ENCODE results near the gene PDK1.

PDK1 gene

DNA sequence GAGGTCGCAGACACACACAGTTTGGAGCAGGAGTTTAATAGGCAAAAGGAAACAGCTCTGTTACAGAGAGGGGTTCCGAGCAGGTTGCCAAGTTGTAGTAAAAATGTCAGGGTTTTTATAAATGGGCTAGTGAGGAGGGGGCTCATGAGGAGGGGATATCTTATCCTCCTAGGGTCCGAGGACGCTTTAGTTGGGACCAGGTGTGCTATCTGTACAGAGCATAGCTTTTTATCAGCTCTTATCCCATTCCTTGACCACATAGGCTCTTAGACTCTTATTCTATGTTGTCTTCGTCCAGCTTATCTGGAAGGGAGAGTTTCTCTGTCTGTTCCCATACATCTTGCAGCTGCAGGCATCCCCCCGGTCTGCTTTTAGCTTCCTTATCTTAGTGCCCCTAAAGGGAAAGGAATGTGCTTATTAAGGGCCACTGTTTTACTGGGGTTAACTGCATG, 44.7 kb downstream of the PDK1 start:
- no peak for DNase-seq

DNA sequence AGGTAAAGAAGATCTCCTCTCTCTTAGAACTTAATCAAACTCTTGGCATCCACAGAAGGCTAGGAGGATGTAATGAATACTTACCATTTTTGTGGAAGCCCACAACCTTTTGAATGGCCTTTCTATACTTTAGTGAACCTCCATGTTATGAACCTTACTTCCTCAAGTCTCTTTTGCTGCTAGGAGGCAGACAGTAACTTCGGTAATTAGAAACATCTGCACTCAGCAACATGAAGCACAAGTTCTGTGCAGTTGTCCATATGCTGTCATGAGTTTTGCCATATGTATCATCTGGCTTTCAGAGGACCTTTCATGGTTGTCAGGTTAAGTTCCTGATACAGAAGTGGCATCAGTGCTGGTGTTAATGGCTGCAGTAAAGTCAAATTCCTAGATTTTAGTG, 50.4 kb downstream of the PDK1 start:
- DNase-seq = no peak

GRCh38 chr2:172607379-172607928, 51.6 kb downstream of the PDK1 start:
- no peak for DNase-seq

DNA sequence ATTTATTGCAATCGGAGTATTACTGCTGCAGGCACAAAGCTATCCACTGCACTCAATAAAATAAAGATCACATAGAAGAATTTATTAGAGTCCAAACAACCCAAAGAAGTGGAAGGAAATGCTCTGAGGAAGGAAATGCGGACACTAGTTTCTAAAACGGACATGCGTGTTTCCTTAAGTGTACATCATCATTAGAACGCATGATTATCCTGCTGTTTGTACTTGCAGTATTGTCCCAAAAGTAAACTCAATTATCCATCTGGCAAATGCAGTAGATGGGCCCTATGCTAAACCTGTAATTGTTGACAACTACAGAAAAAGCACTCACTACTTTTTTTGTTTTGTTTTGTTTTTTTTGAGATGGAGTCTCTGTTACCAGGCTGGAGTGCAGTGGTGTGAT, 53.6 kb downstream of the PDK1 start:
- DNase-seq = no peak

DNA sequence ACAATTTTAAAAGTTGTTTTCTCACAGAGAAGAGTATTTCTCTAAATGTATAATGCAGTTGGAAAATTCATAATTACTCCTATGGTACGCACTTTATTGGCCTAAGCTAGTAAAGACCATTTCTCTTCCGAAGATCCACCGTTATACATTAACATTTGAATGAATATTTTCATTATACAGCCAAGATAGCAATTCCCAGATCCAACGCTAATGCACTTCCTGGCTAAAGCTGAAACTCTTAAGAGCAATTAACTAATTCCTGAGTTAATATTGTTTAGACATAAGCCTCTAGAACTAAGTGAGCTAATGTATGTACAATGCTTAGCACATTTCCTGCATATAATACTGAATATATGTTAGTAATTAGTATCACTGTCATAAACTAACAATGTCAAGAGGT, 56.2 kb downstream of the PDK1 start:
- no peak for DNase-seq

- no peak for DNase-seq
These were observed 57.1 kb downstream of the PDK1 start for GRCh38 chr2:172613040-172613439.

- DNase-seq = no peak
These were observed 57.8 kb downstream of the PDK1 start for GRCh38 chr2:172613615-172614231.

- no peak for DNase-seq
These were observed 59.0 kb downstream of the PDK1 start for GRCh38 chr2:172614932-172615331.

DNA sequence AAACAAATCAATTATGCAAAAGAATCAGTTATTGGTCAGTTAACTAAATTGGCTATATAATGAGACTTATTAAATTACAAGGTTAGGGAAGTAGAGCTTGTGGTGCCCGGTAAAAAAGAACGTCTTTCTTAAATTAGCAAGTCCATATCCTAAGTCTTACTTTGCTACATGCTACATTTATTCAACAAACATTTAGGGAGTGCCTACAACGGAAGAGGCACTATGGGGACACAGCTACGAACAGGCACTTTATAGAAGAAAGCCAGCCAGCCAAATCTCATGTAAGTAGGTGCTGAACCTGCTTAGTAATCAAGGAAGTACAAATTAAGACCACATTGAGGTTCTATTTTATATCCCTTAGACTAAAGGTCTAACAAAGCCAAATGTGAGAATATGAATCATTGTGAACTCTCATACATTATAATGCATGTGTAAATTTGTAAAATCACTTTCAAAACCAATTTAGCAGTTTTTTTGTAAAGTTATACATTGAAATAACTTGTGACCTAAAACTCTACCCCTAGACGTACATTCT, 59.9 kb downstream of the PDK1 start:
- DNase-seq = no peak

GRCh38 chr2:172617115-172617514, 61.2 kb downstream of the PDK1 start:
- DNase-seq = no peak

DNA sequence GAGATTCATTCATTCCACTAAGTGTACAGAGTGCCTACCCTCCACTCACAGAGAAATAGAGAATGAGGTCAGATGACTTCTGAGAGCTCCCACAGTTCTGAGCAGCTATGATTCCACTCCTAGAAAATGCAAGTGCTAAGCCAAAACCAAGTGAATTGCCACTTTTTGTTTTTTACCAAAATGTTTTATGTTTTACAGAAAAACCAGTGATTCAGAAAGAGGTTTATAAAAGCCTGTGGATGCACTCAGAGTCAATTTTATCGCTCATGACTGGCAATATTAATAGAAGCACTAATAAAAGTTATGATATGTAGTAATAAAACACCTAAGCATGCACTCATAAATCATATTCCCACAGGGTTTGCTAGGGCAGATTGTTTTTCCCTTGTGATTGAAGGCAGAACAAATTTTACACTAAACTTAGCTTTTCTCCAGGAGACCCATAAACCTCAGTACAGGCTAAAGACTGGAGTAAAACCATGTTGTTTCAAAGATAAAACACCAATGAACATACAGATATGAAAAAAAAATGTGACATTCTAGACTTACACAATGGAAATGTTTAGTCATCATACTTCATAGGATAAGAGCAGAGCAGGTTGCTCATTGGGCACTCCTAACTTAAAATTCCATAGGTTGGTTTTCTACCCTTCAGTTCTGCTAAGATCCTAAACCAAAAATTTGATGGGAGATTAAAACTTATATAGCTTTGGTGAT, 67.5 kb downstream of the PDK1 start:
- DNase-seq = no peak

DNA sequence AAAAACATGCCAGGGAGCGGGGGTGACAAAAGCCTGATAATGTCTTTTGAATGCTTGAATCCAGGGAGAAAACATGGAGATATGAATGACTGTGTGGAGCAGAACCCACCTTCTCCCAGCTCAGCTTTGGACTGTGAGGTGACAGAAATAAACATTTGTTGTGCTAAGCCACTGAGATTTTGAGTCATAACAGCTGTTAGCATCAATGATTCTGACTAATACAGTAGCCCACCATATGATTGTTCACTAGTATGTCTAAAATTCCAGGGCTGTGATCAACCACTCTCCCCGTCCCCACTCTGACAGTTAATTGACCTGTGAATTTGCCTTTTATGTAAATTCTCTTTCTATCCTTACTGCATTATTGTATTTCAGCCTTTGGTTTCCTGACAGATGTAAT, 69.1 kb downstream of the PDK1 start:
- no peak for DNase-seq

DNA sequence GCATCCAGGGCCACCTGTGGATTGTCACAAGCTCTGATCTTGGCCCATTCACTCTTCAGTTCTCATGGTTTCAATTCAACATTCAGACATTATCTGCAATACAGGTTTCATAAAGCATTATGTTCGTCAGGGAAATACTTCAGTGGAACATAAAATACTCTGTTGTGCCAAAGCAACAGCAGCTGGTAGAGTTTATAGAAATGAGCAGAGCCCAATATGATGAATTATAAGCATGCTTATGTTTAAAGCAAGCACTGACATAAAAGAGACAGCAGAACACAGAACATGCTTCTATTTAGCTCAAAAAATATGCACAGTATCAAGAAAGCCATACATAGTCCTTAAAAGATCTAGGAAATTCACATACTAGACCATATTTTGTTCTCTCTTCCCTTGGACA, 71.3 kb downstream of the PDK1 start:
- DNase-seq = no peak

GRCh38 chr2:172628085-172628484, 72.2 kb downstream of the PDK1 start:
- no peak for DNase-seq

DNA sequence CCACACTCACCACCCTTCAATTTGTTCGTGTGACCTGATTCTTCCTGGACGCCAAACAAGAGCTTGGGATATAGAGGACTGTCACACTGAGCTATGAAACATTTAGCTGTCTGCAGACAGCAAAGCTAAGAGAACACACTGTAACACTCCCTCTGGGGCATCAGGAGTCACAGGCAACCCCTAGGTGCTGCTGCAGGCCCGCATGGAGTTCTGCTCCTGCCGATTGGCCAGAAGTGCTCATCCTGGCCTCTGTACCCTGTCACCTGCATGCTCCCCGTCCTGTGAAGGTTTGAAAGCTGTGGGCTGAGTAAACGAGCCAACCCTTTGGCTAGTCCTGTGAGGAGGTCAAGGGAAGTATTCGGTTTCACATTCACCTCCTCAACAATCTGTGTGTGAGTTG, 73.7 kb downstream of the PDK1 start:
- no peak for DNase-seq

GRCh38 chr2:172630181-172630580, 74.3 kb downstream of the PDK1 start:
- DNase-seq = no peak

DNA sequence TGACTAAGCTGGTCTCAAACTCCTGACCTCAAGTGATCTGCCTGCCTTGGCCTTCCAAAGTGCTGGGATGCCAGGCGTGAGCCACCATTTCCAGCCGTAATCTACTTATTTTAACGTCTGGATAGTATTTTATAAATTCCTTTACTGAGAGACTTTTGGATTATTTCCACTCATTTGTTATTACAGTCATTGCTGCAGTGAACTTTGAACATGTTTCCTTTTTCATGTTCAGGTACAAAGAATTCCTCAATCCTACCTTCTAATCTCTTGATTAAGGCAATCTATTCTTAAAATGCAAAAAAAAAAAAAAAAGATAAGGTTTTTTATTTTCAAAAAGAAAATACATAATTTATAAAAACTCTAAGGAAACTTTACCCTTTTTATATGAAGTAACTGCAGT, 78.6 kb downstream of the PDK1 start:
- DNase-seq = no peak

- DNase-seq = no peak
These were observed 79.7 kb downstream of the PDK1 start for GRCh38 chr2:172635548-172635947.

DNA sequence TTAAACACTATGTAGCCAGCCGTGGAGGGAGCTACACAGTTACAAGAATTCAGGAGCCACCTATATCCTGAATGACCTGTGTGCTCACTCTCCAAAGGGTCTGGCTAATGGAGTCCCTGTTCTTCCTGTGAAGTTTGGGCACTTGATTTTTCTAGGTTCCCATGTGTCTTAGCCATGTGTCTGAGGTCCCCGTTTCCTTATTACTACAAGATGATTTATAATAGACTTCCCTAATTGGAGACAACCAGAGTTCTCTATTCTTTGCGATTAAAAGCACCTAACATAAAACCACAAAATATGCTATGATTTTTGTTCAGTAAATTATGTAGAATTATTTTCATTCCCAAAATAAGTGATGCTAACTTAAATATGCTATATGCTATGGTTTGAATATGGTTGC, 83.4 kb downstream of the PDK1 start:
- no peak for DNase-seq

DNA sequence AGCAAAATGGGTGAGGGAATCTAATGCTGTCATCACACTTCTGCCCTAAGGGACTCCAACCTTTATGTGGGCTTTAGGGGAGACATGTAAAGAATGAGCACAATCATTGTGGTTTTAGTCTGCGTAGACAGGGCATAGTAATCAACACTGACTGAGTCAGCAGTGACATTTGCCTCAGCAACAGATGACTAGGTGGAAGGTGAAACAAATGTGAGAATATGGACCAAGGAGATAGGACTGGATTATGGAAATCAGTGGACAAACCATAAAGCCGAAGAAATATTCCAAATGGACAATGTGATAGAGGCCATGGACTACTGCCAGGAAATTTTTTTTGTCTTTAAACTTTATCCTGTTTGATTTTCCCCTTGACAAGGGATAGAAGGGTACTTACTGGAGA, 83.9 kb downstream of the PDK1 start:
- no peak for DNase-seq

DNA sequence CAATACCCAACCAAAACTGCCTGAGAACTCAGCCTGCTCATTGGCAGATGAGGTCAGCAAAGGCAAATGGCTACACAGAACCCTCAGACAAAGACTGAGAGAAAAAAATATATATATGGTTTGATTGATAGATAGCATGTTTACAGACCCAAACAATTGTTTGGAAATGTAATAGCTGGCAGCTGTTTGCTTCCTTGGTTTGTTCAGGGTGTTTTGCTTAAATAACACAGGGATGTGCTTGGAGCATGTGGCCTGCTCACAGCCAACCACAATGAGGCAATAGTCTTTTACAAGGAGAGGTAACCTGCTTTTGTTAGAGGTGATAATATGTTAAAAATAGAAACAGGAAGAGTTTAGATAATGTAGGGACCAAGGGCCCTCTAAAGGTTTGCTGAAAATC, 84.5 kb downstream of the PDK1 start:
- DNase-seq = no peak

DNA sequence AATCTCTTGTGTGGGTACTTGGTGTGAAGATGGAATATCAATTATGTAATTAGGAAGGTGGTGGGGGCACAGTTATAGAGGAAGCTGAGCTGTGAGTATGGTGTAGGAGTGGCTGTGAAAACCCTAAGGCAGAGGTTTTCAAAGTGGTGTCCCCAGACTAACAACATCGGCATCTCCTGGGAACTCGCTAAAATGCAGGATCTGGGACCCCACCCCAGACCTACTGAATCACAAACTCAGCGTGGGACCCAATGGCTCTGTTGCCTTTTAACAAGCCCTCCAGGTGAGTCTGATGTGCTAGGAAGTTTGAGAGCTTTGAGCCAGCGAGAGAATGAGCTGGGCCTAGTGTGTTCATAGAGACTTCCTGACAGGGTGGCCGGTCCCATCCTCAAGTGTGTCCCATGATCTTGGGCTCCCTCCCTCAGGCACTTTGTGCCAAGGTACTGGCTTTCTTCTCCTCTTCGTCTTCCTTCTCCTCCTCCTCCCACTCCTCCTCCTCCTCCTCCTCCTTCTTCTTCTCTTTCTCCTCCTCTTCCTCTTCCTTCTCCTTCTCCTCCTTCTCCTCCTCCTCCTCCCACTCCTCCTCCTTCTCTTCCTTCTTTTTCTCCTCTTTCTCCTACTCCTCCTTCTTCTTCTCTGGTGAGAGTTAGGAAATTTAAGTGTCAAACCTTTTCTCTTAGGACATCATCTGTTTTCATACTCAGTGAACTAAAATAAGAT, 86.6 kb downstream of the PDK1 start:
- no peak for DNase-seq

- no peak for DNase-seq
These were observed 87.3 kb downstream of the PDK1 start for GRCh38 chr2:172643142-172643541.

DNA sequence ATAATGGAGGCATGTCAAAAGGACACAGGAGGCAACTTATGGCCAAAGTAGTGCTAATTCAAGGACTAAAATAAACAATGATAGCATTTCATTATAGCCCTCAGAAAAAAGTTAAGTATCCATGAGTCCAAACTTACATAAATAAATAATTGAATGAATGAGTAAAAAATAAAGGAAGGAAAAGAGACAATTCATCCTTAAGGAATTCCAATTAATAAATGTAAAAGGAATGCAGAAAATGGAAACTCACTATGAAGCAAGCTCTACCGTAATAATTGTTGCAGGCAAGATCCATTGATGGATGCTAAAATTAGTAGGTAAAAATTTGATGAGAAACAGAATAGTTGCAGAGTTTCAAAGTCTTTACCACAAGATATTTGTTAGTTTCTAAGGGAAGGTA, 91.5 kb downstream of the PDK1 start:
- no peak for DNase-seq

Measured in activated CD4-positive, CD25-positive, alpha-beta regulatory T cell treated with anti-CD3 and anti-CD28 coated beads, Interleukin-2, amount 50 U/mL, for 72 hours (primary cell).